Measurements from ENCODE around the gene CLCF1. TPM values are rescaled to one million over a fixed set of nuclear protein-coding genes. Genes with fewer than 3 reads are reported as not detected.

The CLCF1 gene
- total RNA-seq, 4 donors from 2014 or later = 1.8 to 46.4 (median 5.8) TPM

GRCh38 chr11:67378544-67378943, 5.1 kb upstream of the CLCF1 start:
- no peak overlapping the region for H3K27ac ChIP-seq
- H3K4me1 ChIP-seq = peaks cover 10 to 26% (median 24%) of the 10 kb centered on the region in 4 donors
- TF ChIP-seq POLR2A (IDR thresholded peaks at IDR 0.05) (no peak), POLR2AphosphoS5 (IDR thresholded peaks at IDR 0.05) (no peak), CTCF (IDR thresholded peaks at IDR 0.05) (no peak), EP300 (IDR thresholded peaks at IDR 0.05; ENCODE audit: low read depth) (no peak)
- H3K27me3 ChIP-seq = no peaks in the 10 kb centered on the region
- WGBS, 2 donors (ENCODE audit: low coverage in 1 of 2) = 91% methylated on average over 4 of the region's 4 CpGs; no CpG with 5 or more reads in 1 of the 2 donors
- no peak for DNase-seq
- intact Hi-C loops (cut with DNase I; ENCODE audit: low total_unique reads) (no loop called here), in situ Hi-C loops (cut with MboI; ENCODE audit: low pct_ligation_motif_present in 1 of 4, low pct_unique_long_range_greater_than_20kb in 1 of 4, low sequenced_read_pairs in 3 of 4) (loop anchor here in 1 of 4 donors (25.0 kb wide), 1 partner anchor 116 kb away; the partner anchor contains the start of gene GRK2)
- no peaks in the 10 kb centered on the region for H3K36me3 ChIP-seq
- H3K9me3 ChIP-seq = no peaks in the 10 kb centered on the region
- H3K4me3 ChIP-seq = no peak overlapping the region

GRCh38 chr11:67376873-67377808, 3.7 kb upstream of the CLCF1 start:
- no peak for TF ChIP-seq POLR2A (IDR thresholded peaks at IDR 0.05)
- no peak for TF ChIP-seq POLR2AphosphoS5 (IDR thresholded peaks at IDR 0.05)
- no peak for TF ChIP-seq EP300 (IDR thresholded peaks at IDR 0.05; ENCODE audit: low read depth)
- TF ChIP-seq CTCF (IDR thresholded peaks at IDR 0.05) = no peak
- 92% methylated on average over 5 of the region's 6 CpGs; no CpG with 5 or more reads in 1 of the 2 donors for WGBS, 2 donors (ENCODE audit: low coverage in 1 of 2)
- Histone ChIP-seq H3K4me3 (no peak overlapping the region), H3K36me3 (no peaks in the 10 kb centered on the region), H3K27me3 (no peaks in the 10 kb centered on the region), H3K27ac (no peak overlapping the region), H3K9me3 (no peaks in the 10 kb centered on the region), H3K4me1 (peaks cover 7 to 28% (median 22%) of the 10 kb centered on the region in 4 donors)
- in situ Hi-C loops (cut with MboI; ENCODE audit: low pct_ligation_motif_present in 1 of 4, low pct_unique_long_range_greater_than_20kb in 1 of 4, low sequenced_read_pairs in 3 of 4) = loop anchor here in 1 of 4 donors (25.0 kb wide), 1 partner anchor 115 kb away; the partner anchor contains the start of gene GRK2
- no peak for DNase-seq
- intact Hi-C loops (cut with DNase I; ENCODE audit: low total_unique reads) = no loop called here

GRCh38 chr11:67376063-67376820, 2.8 kb upstream of the CLCF1 start:
- DNase-seq = no peak
- H3K9me3 ChIP-seq = no peaks in the 10 kb centered on the region
- H3K27me3 ChIP-seq = no peaks in the 10 kb centered on the region
- no peaks in the 10 kb centered on the region for H3K36me3 ChIP-seq
- no peak overlapping the region for H3K4me3 ChIP-seq
- in situ Hi-C loops (cut with MboI; ENCODE audit: low pct_ligation_motif_present in 1 of 4, low pct_unique_long_range_greater_than_20kb in 1 of 4, low sequenced_read_pairs in 3 of 4) = loop anchor here in 1 of 4 donors (25.0 kb wide), 1 partner anchor 114 kb away; the partner anchor contains the start of gene GRK2
- intact Hi-C loops (cut with DNase I; ENCODE audit: low total_unique reads) = no loop called here
- TF ChIP-seq EP300 (IDR thresholded peaks at IDR 0.05; ENCODE audit: low read depth) = no peak
- TF ChIP-seq POLR2AphosphoS5 (IDR thresholded peaks at IDR 0.05) = no peak
- TF ChIP-seq CTCF (IDR thresholded peaks at IDR 0.05) = no peak
- no peak for TF ChIP-seq POLR2A (IDR thresholded peaks at IDR 0.05)
- no peak overlapping the region for H3K27ac ChIP-seq
- 80 to 83% methylated on average over 2 to 7 of the region's 7 CpGs for WGBS, 2 donors (ENCODE audit: low coverage in 1 of 2)
- H3K4me1 ChIP-seq = peaks cover 16 to 37% (median 28%) of the 10 kb centered on the region in 4 donors

Data from transverse colon (tissue), 4 donors.